Measurements from ENCODE around the gene CACNG7.

DNA sequence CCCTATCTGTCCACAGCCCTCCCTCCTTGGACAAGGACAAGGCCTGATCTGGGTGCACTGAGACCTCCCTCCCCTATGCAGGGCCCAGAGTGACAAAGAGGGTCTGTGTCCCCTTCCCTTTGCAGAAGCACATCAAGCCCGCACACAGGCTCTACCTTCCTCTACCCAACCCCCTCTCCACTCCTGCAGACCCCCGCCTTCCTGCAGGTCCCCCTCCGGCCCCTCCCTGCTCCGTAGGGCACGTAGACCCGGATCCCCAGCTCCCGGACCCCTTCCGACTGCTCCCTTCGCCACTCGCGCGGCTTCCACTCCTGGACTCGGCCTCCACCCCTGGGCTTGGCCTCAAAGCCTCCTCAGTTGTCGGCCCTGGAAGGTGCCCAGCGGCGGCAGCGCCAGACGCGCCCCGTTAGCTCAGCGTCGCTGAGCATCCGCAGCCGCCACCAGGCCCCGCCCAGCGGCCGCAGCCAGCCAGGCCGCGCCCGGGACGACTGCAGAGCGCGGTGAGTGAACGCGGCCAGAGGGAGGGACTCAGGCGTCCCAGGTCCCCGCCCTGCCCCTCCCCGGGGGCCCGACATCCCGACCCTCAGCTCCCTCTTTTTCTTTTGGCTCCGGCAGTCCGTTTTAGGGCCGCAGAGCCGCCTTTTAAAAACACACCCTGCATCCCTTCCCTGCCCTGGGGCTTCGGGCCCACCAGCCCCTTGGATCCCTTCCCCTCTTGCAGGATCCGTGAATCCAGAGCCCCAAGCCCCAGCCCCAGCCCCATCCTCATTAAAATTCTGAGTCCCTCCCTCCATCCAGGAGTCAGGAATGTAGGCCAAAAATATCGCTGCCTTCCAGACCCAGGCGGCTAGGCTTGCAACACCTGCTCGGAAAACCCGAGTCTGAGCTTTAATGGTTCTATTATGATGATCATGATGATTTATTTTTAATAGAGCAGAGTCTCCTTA is 42.9 kb upstream of the CACNG7 start:
- TF ChIP-seq, protein P1, sequence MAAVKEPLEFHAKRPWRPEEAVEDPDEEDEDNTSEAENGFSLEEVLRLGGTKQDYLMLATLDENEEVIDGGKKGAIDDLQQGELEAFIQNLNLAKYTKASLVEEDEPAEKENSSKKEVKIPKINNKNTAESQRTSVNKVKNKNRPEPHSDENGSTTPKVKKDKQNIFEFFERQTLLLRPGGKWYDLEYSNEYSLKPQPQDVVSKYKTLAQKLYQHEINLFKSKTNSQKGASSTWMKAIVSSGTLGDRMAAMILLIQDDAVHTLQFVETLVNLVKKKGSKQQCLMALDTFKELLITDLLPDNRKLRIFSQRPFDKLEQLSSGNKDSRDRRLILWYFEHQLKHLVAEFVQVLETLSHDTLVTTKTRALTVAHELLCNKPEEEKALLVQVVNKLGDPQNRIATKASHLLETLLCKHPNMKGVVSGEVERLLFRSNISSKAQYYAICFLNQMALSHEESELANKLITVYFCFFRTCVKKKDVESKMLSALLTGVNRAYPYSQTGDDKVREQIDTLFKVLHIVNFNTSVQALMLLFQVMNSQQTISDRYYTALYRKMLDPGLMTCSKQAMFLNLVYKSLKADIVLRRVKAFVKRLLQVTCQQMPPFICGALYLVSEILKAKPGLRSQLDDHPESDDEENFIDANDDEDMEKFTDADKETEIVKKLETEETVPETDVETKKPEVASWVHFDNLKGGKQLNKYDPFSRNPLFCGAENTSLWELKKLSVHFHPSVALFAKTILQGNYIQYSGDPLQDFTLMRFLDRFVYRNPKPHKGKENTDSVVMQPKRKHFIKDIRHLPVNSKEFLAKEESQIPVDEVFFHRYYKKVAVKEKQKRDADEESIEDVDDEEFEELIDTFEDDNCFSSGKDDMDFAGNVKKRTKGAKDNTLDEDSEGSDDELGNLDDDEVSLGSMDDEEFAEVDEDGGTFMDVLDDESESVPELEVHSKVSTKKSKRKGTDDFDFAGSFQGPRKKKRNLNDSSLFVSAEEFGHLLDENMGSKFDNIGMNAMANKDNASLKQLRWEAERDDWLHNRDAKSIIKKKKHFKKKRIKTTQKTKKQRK (IDR thresholded peaks at IDR 0.05; ENCODE audit: low read depth, low read length): no peak
- TF ChIP-seq MAX (IDR thresholded peaks at IDR 0.05; ENCODE audit: low read depth, low read length) (no peak), NR2C2 (IDR thresholded peaks at IDR 0.05; ENCODE audit: borderline replicate concordance, control insufficient read depth, insufficient read length, low read depth) (no peak), ZNF622 (IDR thresholded peaks at IDR 0.05) (no peak), CTCF (IDR thresholded peaks at IDR 0.05 in 2 of 3, conservative IDR thresholded peaks at IDR 0.05 in 1 of 3; ENCODE audit: control insufficient read depth in 2 of 3, extremely low read depth in 1 of 3, insufficient read depth in 1 of 3, low read depth in 3 of 3, low read length in 3 of 3) (no peak), ZNF207 (IDR thresholded peaks at IDR 0.05; ENCODE audit: borderline replicate concordance) (no peak), EZH2 (IDR thresholded peaks at IDR 0.05; ENCODE audit: borderline replicate concordance, control insufficient read depth, low read depth, low read length) (no peak), RCOR1 (conservative IDR thresholded peaks at IDR 0.05; ENCODE audit: low read depth, low read length) (no peak), RFX5 (IDR thresholded peaks at IDR 0.05; ENCODE audit: low read depth, low read length) (no peak)
- TF ChIP-seq, protein P2, sequence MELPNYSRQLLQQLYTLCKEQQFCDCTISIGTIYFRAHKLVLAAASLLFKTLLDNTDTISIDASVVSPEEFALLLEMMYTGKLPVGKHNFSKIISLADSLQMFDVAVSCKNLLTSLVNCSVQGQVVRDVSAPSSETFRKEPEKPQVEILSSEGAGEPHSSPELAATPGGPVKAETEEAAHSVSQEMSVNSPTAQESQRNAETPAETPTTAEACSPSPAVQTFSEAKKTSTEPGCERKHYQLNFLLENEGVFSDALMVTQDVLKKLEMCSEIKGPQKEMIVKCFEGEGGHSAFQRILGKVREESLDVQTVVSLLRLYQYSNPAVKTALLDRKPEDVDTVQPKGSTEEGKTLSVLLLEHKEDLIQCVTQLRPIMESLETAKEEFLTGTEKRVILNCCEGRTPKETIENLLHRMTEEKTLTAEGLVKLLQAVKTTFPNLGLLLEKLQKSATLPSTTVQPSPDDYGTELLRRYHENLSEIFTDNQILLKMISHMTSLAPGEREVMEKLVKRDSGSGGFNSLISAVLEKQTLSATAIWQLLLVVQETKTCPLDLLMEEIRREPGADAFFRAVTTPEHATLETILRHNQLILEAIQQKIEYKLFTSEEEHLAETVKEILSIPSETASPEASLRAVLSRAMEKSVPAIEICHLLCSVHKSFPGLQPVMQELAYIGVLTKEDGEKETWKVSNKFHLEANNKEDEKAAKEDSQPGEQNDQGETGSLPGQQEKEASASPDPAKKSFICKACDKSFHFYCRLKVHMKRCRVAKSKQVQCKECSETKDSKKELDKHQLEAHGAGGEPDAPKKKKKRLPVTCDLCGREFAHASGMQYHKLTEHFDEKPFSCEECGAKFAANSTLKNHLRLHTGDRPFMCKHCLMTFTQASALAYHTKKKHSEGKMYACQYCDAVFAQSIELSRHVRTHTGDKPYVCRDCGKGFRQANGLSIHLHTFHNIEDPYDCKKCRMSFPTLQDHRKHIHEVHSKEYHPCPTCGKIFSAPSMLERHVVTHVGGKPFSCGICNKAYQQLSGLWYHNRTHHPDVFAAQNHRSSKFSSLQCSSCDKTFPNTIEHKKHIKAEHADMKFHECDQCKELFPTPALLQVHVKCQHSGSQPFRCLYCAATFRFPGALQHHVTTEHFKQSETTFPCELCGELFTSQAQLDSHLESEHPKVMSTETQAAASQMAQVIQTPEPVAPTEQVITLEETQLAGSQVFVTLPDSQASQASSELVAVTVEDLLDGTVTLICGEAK (IDR thresholded peaks at IDR 0.05; ENCODE audit: borderline replicate concordance): no peak
- TF ChIP-seq, protein P3, sequence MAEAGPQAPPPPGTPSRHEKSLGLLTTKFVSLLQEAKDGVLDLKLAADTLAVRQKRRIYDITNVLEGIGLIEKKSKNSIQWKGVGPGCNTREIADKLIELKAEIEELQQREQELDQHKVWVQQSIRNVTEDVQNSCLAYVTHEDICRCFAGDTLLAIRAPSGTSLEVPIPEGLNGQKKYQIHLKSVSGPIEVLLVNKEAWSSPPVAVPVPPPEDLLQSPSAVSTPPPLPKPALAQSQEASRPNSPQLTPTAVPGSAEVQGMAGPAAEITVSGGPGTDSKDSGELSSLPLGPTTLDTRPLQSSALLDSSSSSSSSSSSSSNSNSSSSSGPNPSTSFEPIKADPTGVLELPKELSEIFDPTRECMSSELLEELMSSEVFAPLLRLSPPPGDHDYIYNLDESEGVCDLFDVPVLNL (IDR thresholded peaks at IDR 0.05; ENCODE audit: low read depth, low read length): no peak

All from GM12878 (cell line).